ENCODE measurements around the gene HASPIN. TPM values are rescaled to one million over a fixed set of nuclear protein-coding genes. Genes with fewer than 3 reads are reported as not detected.

HASPIN gene
- 15.4 and 20.0 TPM in 2 replicates for polyA plus RNA-seq (2014; cell fraction: cytosol; rRNA removed)
- polyA plus RNA-seq (2014; cell fraction: nucleus; rRNA removed): 5.6 TPM in 2 replicates

DNA sequence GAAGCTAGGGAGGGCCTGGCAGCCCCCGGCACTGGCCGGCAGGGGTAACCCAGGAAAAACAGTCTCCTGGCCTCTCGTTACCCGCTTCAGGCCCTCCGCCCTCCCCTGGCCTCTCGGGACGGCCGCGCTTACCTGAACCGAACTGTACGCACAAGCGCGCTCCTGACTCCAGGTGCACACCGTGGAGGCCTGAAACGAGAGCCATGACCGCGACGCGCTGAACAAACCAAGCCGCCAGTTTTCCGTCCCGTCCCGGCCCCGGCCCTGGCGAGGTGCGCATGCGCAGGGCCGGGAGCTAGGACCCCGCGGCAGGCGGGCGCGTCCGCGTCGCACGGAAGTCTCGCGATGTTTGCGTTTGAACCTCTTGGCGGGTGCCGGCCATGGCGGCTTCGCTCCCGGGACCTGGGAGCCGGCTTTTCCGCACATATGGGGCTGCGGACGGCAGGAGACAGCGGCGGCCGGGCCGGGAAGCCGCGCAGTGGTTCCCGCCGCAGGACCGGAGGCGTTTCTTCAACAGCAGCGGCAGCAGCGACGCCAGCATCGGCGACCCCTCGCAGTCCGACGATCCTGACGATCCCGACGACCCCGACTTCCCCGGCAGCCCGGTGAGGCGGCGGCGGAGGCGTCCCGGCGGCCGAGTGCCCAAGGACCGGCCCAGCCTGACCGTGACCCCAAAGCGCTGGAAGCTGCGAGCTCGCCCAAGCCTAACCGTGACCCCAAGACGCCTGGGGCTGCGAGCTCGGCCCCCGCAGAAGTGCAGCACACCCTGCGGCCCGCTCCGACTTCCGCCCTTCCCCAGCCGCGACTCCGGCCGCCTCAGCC is at the start of gene HASPIN:
HASPIN (plus strand) TSS at position 348 of the 822 bp plus-strand sequence; CDS start at position 381, 33 bp downstream.
- DNase-seq (ENCODE audit: low spot score): peak; percentile 93

DNA sequence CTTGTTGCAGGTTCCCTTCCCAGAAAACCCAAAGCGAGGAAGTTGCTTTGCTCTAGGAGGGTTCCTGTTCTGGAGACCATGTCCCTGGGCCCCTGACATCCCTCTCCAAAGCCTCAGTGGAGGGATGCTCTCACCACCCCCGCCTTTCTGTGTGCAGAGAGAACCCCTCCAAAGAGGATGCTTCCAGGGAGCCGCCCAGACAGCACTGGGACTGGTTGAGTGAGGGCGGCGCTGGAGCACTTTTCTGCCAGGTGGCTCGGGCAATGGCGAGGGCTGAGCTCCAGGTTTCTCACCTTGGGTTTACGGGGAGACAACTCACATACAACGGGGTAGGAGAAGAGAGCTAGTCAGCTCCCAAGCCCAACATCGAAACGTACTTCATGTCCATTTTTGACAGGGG is 47.8 kb upstream of the HASPIN start:
- DNase-seq (ENCODE audit: low spot score): no peak

DNA sequence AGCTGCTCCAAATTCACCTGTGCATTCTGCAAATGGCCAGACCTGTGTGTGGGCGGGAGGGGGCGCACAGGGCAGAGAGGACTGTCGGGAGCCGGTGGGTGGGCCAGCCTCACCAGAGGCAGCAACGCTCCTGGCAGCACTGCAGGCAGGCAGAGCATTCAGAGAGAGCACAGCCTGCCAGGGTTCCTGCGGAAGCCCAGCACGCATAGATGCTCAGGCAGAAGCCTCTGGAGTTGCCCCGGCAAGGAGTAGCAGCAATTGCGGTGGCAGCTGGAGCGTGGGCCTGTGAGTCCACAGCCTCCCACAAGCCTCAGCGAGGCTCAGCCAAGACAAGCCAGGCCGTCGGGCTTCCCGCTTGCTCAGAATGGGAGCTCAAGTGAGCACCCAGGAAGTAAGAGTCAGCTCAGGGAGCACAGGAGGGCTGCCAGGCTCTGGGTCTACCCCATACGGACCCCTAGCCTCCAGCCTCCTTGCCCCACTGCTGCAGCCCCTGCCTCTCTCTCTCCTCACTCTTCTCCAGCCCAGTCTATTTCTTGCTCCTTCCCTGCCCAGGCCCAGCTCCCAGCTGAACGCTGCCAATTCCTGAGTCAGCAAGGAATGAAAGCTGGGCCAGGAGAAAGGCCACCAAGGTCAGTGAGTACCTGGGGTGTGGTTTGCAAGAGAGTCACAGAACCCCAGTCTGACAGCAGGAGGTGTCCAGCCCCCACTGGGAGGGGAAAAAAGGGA is 45.4 kb upstream of the HASPIN start:
- DNase-seq (ENCODE audit: low spot score): no peak

DNA sequence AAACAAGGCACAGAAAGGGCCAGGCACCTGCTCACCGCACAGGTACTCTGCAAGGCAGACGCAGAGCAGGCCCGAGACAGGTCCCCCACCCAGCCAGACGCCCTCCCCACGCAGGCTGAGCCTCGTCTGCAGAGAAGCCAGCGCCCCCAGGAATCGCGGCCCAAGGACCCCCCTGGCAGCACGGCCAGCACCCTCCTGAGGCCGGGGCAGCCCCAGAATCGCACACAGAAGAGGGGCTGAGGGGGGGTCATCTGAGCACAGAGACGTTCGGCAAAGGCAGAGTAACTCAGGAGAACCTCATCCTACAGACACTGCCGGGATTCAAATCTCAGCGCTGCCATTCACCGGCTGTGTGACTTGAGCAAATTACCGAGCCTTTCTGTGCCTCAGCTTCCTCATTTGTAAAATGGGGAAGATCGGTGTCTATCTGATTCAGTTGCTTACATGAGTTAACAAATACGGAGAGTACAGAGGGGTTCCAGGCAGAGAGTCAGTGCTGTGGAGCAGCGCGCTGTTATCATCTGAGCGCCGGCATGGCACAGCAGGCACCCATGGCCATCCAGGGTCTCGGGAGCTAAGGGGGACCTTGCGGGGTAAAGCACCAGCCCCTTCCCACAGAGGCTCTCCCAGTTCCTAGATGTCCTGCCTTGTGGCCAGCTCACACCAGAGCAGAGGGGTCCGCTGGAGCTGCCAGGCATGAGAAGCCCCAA is 44.7 kb upstream of the HASPIN start:
- DNase-seq (ENCODE audit: low spot score): no peak

DNA sequence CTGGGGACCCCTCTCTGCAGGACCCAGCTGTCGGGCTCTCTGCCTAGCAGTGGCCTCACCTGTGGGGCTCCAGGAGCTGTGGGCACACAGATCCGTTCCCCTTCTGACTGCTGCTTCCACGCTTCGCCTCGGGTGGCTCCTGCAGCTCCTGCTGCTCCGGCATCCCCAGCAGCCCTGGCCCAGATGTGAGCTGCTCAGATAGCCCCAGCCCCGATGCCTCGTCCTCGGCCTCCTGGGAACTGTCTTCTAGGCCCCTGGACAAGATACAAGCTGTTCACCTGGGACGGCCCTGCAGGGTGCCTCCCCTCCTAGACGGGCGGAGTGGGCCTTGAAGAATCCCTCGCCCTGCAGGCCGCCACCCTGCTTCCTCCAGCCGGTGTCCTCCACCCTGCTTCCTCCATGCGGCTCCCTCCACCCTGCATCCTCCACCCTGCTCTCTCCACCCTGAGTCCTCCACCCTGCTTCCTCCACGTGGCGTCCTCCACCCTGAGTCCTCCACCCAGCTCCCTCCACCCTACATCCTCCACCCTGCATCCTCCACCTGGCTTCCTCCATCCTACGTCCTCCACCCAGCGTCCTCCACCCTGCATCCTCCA is 44.1 kb upstream of the HASPIN start:
- DNase-seq (ENCODE audit: low spot score): no peak

DNA sequence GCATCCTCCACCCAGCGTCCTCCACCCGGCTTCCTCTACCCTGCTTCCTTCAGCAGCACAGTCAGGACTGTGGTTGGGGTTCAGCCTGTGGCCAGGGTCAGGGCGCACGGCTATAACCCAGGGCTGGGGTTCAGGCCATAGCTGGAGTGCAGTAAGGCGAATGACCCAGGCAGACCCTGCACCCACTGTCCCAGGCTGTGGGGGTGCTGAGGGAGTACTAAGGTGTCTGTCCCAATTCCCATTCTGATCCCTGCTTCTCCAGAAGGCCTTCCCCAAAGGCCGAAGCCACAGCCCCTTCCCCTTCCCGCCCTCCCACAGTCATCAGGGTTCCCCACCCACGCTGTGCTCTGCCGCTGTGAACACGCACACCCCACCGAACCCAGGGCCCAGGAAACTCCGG is 42.6 kb upstream of the HASPIN start:
- DNase-seq (ENCODE audit: low spot score): no peak

DNA sequence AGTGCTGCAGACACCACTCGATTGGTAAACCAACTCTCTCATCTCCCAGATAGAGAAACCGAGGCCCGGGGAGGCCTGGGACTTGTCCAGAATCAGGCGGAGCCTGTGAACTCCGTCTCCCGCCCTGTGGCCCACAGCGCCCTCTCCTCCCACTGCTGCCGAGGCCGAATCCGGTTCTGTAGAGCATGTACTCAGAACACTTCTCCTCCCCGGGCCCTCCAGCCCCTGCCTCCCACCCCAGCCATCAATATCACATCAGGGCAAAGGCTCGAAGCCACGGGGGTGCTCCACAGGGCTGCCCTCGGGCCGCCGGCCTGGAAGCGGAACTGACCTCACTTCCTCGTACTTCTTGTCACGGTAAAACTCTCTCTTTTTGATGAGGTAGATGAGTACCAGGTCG is 42.1 kb upstream of the HASPIN start:
- DNase-seq (ENCODE audit: low spot score): no peak

DNA sequence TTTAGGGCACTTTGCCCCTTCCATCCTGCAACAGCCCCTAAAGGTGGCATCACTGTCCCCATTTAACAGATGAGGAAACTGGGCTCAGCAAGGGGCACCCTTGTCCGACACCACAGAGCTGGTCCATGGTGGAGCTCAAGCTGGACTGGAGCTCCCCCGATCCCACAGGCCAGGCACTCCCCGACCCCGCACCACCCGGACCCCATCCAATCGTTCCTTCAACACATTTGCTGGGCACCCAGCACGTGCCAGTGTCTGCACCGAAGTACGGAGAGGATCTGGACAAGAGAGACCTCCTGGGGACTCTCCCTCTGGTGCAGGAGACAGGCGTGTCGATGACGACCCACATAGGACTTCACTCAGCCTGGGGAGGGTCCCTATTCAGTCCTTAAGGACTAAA is 41.7 kb upstream of the HASPIN start:
- no peak for DNase-seq (ENCODE audit: low spot score)

DNA sequence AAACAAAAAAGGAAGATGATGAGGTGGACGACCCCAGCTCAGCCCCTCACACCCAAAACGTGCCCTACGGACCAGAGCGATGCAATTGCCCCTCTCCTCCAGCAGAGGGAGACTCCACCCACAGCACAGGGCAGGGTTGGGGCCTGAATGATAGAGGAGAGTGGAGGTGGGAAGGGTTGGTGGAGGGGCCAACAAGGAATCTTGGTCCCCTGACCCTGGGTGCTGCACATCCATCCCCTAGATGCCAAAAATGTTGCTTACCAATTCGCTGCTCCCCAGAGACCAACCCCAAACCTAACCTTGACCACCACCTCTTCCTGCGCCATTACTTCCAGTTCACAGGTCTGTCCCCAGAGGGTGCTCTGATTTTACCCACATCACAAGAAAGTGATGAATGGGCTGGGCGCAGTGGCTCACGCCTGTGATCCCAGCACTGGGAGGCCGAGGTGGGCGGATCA is 40.6 kb upstream of the HASPIN start:
- DNase-seq (ENCODE audit: low spot score): peak; percentile 61

DNA sequence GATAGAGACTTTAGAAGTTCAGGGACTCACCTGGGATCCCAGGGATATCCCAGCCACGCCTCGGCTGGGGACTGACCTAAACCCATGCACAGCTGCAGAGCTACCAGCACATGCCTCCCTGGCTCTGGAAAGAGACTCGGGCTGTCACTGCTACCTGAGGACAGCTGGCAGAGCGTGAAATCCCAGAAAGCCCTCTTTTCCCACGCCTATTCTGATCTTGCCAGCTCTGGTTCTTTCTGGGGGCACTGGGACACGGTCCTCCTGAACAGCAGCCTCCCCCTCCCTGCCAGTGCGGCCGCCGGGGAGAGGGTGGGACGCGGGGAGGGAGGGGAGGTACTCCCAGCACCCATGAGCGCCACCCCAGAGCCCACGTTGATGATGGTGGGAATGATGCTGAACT is 38.5 kb upstream of the HASPIN start:
- DNase-seq (ENCODE audit: low spot score): no peak

DNA sequence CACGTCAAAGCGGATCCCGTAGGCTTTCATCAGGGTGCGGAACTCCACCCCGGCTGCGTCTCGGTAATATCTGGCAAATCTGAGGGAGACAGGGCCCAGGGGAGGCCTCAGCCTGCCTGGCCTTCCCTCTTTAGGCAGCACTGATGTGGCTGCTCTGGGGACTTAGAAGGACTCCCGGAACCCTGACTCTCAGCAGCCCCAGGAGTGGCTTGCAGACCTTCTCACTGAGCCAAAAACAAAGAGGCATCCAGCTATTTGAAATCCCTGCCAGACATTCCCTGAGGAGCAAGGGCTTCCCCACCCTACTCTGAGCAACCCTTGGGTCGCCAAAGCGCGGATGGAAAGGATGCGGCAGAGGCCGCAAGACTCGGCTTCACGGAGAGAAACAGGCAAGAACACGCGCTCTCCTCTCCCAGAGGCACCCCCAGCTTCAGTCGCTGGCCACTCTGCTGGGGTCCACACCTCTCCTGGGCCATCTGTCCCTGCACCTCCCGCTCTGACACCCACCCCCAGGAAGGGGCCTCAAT is 35.6 kb upstream of the HASPIN start:
- DNase-seq (ENCODE audit: low spot score): peak; percentile 52

DNA sequence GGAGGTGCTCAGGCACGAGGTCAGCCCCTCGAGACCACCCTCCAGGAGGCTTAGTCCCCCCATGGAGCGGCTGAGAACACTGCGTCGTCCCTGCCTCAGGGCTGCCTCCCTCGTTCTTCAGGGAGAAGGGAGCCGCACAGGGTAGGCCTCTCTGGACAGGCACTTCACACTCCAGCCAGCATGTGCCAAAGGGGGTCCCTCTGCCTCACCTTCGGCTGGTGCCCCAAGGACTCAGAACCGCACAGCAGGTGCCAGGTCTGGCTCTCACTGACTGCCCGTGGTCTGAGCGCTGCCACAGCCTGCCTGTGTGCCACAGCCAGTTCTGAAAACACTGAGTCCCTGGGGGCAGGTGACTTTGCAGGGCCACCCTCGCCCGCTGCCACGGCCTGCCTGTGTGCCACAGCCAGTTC is 34.8 kb upstream of the HASPIN start:
- no peak for DNase-seq (ENCODE audit: low spot score)

DNA sequence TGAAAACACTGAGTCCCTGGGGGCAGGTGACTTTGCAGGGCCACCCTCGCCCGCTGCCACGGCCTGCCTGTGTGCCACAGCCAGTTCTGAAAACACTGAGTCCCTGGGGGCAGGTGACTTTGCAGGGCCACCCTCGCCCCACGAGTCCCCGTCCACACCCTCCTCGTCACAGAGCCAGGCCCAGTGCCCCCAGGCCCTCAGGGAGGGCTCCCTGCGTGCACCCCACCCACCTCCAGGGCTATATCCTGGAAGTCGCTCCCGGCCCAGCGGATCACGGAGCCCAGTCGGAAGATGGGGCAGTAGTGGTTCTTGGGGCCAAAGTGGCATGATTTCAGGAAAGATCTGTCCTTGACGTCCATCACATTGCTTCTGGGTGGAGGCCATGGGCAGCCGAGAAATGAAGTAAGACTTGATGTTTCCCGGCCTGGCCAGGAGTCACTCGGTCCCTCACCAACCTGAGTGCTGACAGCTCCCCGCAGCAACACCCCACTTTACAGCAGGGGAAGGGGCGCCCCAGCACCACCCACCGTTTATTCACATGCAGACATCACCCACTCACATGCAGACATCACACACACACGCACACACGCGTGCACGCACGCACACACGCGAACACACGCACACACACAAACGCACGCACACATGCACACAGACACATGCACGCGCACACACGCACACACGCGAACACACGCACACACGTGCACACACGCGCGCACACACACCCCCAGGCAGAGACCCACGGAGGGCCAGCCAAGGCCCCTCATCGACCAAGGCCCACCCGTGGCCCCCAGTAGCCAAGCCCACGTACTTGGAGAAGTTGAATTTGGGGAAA is 34.2 kb upstream of the HASPIN start:
- no peak for DNase-seq (ENCODE audit: low spot score)

DNA sequence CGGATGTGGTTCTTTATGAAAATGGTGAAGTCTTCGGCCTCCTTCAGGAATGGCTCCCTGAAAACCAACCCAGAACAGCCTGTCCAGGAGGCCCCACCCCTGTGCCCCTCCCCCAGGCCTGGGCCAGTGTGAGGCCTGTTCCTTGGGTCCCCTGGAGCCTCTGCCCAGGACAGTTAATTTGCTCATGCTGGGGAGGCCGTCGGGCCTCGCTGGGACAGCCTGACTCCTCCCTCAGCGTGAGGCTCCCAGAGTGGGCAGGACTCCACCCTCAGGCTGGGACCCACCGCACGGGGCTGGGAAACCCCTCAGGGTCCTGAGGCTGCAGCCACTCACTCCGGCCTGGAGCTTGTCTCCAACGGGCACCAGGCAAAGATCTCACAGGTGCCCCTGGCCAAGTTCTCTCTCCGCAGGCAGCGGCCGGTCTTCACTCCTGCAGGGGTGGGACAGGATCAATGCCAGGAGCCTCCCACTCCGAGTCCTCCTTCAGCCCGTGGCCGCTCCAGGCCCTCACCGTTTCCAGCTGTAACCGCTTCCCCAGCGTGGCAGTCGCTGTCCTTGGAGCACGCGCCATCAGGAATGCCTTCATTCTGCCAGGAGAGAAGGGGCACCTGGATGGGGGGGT is 33.5 kb upstream of the HASPIN start:
- DNase-seq (ENCODE audit: low spot score): no peak

DNA sequence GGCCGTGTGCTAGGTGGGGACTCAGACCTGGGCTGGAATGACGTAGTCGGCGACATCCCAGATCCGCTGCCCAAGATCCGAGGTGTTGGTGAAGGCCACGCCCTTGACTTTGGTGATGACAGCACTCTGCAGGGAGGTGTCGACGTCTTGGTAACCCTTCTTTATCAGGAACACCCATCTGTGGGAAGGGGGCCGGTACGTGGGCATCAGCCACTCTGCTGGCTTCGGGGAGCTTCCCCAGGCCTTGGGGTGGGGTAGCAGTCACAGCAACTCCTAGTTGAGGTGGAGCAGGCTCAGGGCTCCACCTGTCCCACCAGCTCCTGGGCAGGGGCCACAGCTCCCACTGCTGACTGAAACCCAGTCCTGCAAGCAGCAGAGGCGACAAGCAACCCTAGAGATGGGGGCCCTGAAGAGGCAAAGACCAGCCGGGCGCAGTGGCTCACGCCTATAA is 32.1 kb upstream of the HASPIN start:
- DNase-seq (ENCODE audit: low spot score): no peak

DNA sequence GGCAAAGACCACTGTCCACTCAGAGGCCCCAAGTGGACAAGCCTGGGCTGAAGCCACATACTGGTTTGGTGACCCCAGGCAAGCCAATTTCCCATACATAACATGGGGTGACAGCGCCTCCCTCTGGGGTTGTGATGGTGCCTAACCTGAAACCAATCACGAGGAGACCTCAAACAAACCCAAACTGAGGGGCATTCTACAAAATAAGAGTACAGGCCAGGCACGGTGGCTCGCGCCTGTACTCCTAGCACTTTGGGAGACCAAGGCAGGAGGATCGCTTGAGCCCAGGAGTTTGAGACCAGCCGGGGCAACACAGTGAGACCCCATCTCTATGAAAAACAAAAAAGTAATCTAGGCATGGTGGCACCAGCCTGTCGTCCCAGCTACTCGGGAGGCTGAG is 31.4 kb upstream of the HASPIN start:
- DNase-seq (ENCODE audit: low spot score): no peak

DNA sequence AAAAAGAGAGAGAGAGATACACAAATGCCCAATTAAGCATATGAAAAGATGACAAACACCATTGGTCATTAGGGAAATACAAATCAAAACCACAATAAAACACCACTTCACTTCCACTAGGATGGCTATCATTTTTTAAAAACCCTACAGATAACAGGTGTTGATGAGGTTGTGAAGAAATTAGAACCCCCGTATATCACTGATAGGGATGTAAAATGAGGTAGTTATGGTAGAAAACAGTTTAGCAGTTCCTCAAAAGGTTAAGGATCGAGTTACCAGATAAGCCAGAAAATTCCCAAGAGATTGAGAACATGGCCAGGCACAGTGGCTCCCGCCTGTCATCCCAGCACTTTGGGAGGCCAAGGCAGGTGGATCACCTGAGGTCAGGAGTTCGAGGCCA is 30.6 kb upstream of the HASPIN start:
- DNase-seq (ENCODE audit: low spot score): no peak

DNA sequence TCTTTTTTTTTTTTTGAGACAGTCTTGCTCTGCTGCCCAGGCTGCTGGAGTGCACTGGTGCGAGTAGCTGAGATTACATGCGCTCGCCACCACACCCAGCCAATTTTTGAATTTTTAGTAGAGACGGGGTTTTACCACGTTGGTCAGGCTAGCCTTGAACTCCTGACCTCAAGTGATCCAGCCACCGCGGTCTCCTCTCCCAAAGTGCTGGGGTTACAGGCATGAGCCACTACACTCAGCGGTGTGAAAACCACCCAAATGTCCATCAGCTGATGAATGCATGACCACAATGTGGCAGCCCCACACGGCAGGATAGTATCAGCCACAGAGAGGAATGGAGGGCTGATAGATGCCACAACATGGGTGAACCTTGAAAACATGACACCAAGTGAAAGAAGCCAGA is 29.9 kb upstream of the HASPIN start:
- DNase-seq (ENCODE audit: low spot score): no peak

DNA sequence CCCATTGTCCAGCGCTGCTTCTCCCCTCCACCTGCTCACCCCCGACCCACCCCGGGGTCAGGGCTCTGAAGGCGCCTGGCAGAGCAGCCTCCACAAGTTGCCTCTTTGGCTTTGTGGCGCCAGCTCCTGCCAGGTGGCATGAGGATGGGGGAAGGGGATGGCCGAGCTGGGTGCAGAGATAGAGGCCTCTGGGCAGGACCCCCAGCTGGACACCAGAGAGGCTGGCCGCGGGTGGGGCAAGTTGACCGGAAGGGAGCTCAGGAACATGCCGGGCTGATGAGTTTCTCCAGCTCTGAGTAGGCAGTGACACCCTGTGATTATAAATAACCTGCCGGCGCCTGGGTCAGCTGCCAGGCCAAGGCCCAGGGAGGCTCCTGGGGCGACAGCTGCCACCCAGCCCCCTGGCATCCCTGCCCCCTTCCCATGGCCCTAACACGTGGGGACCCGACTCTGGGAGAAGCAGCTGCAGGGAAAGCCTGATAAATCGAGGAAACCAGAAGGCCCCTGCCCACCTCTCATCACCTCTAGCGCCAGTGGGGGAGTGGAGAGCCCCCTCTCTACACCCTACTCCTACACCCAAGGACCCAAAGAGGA is 28.5 kb upstream of the HASPIN start:
- no peak for DNase-seq (ENCODE audit: low spot score)

Measured in SK-N-DZ (cell line).